ENCODE measurements around the gene LCLAT1.

Gene LCLAT1

GRCh38 chr2:30425326-30425725, 21.7 kb upstream of the LCLAT1 start:
- no peaks in the 10 kb centered on the region for H3K9me3 ChIP-seq (ENCODE audit: control insufficient read depth, insufficient read depth, low read length)
- no peak for TF ChIP-seq CTCF (IDR thresholded peaks at IDR 0.05; ENCODE audit: low read depth, low read length, poor library complexity, severe bottlenecking)
- TF ChIP-seq EZH2phosphoT487 (IDR thresholded peaks at IDR 0.05; ENCODE audit: borderline replicate concordance, low read length), result no peak
- no peak overlapping the region for H3K4me2 ChIP-seq (ENCODE audit: low read length)
- H3K27me3 ChIP-seq (ENCODE audit: control insufficient read depth, low read length), result no peaks in the 10 kb centered on the region; the same call in 1 of the 2 replicates
- no peak overlapping the region for H3K4me3 ChIP-seq (ENCODE audit: low read length)
- peaks cover 14% of the 10 kb centered on the region for H3K4me1 ChIP-seq (ENCODE audit: control insufficient read depth, low read length)
- no peaks in the 10 kb centered on the region for H3K9me2 ChIP-seq (replicated peaks; ENCODE audit: control insufficient read depth, low read length)
- no peaks in the 10 kb centered on the region for H3K79me2 ChIP-seq (ENCODE audit: control insufficient read depth, low read length)
- no peaks in the 10 kb centered on the region for H4K20me1 ChIP-seq (ENCODE audit: control insufficient read depth, insufficient read depth, low read depth, low read length)
- H3F3A ChIP-seq (ENCODE audit: control insufficient read depth, insufficient read depth), result no peaks in the 10 kb centered on the region
- no peak overlapping the region for H3K27ac ChIP-seq (ENCODE audit: low read depth, low read length)
- H3K36me3 ChIP-seq (ENCODE audit: control insufficient read depth, low read length), result no peaks in the 10 kb centered on the region

- H3K4me1 ChIP-seq (ENCODE audit: control insufficient read depth, low read length), result no peaks in the 10 kb centered on the region
- H3K4me3 ChIP-seq (ENCODE audit: low read length), result no peak overlapping the region
- H3K27me3 ChIP-seq (ENCODE audit: control insufficient read depth, low read length), result no peaks in the 10 kb centered on the region
- H3K79me2 ChIP-seq (ENCODE audit: control insufficient read depth, low read length), result no peaks in the 10 kb centered on the region
- TF ChIP-seq CTCF (IDR thresholded peaks at IDR 0.05; ENCODE audit: low read depth, low read length, poor library complexity, severe bottlenecking), result no peak
- no peak for TF ChIP-seq EZH2phosphoT487 (IDR thresholded peaks at IDR 0.05; ENCODE audit: borderline replicate concordance, low read length)
- no peaks in the 10 kb centered on the region for H3K9me2 ChIP-seq (replicated peaks; ENCODE audit: control insufficient read depth, low read length)
- no peaks in the 10 kb centered on the region for H4K20me1 ChIP-seq (ENCODE audit: control insufficient read depth, insufficient read depth, low read depth, low read length)
- no peak overlapping the region for H3K4me2 ChIP-seq (ENCODE audit: low read length)
- H3K36me3 ChIP-seq (ENCODE audit: control insufficient read depth, low read length), result no peaks in the 10 kb centered on the region
- no peaks in the 10 kb centered on the region for H3F3A ChIP-seq (ENCODE audit: control insufficient read depth, insufficient read depth)
- no peak overlapping the region for H3K27ac ChIP-seq (ENCODE audit: low read depth, low read length)
- H3K9me3 ChIP-seq (ENCODE audit: control insufficient read depth, insufficient read depth, low read length), result no peaks in the 10 kb centered on the region
These were observed 19.3 kb upstream of the LCLAT1 start for GRCh38 chr2:30427606-30428347.

- no peaks in the 10 kb centered on the region for H3K27me3 ChIP-seq (ENCODE audit: control insufficient read depth, low read length)
- TF ChIP-seq CTCF (IDR thresholded peaks at IDR 0.05; ENCODE audit: low read depth, low read length, poor library complexity, severe bottlenecking) (no peak), EZH2phosphoT487 (IDR thresholded peaks at IDR 0.05; ENCODE audit: borderline replicate concordance, low read length) (no peak)
- H4K20me1 ChIP-seq (ENCODE audit: control insufficient read depth, insufficient read depth, low read depth, low read length), result no peaks in the 10 kb centered on the region
These were observed 18.7 kb upstream of the LCLAT1 start for GRCh38 chr2:30428348-30428662.

More at GRCh38 chr2:30428348-30428662, 18.7 kb upstream of the LCLAT1 start:
- Histone ChIP-seq H3K9me3 (ENCODE audit: control insufficient read depth, insufficient read depth, low read length) (no peaks in the 10 kb centered on the region), H3K79me2 (ENCODE audit: control insufficient read depth, low read length) (no peaks in the 10 kb centered on the region), H3K9me2 (replicated peaks; ENCODE audit: control insufficient read depth, low read length) (no peaks in the 10 kb centered on the region), H3K4me3 (ENCODE audit: low read length) (no peak overlapping the region), H3K4me1 (ENCODE audit: control insufficient read depth, low read length) (no peaks in the 10 kb centered on the region), H3K4me2 (ENCODE audit: low read length) (no peak overlapping the region), H3K36me3 (ENCODE audit: control insufficient read depth, low read length) (no peaks in the 10 kb centered on the region), H3K27ac (ENCODE audit: low read depth, low read length) (no peak overlapping the region), H3F3A (ENCODE audit: control insufficient read depth, insufficient read depth) (no peaks in the 10 kb centered on the region)

Data from DOHH2 (cell line).